ENCODE results near the gene RABEP2.

GRCh38 chr16:28899882-28900590, 25.0 kb downstream of the RABEP2 start:
- TF ChIP-seq, protein P1, sequence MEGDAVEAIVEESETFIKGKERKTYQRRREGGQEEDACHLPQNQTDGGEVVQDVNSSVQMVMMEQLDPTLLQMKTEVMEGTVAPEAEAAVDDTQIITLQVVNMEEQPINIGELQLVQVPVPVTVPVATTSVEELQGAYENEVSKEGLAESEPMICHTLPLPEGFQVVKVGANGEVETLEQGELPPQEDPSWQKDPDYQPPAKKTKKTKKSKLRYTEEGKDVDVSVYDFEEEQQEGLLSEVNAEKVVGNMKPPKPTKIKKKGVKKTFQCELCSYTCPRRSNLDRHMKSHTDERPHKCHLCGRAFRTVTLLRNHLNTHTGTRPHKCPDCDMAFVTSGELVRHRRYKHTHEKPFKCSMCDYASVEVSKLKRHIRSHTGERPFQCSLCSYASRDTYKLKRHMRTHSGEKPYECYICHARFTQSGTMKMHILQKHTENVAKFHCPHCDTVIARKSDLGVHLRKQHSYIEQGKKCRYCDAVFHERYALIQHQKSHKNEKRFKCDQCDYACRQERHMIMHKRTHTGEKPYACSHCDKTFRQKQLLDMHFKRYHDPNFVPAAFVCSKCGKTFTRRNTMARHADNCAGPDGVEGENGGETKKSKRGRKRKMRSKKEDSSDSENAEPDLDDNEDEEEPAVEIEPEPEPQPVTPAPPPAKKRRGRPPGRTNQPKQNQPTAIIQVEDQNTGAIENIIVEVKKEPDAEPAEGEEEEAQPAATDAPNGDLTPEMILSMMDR (IDR thresholded peaks at IDR 0.05; ENCODE audit: low read depth, low read length, poor library complexity, severe bottlenecking), result no peak
- TF ChIP-seq EZH2phosphoT487 (IDR thresholded peaks at IDR 0.05; ENCODE audit: borderline replicate concordance, low read length), result no peak
